Measurements from ENCODE around the gene OR2T1.
"Not testable (repeated sequence)": the region's sequence is repeated elsewhere in the genome, so short reads cannot be mapped to it uniquely, and the experiment has no call there.

OR2T1 gene

GRCh38 chr1:248402748-248403147 is at the start of gene OR2T1:
Gene OR2T1, plus strand, starts transcription at chr1:248403048. Its CDS starts 3,100 bp downstream, at chr1:248406148.
- no peak for DNase-seq

- DNase-seq, result no peak
Observed at GRCh38 chr1:248359415-248359814, 43.4 kb upstream of the OR2T1 start.

- DNase-seq, result no peak
Observed at GRCh38 chr1:248361121-248361715, 41.6 kb upstream of the OR2T1 start, which contains the start of gene OR2T4. Gene OR2T4, plus strand, starts transcription at chr1:248361665. Its CDS starts 0 bp downstream, at chr1:248361665.

- no peak for DNase-seq
Observed at GRCh38 chr1:248366609-248367008, 36.2 kb upstream of the OR2T1 start.

- no peak for DNase-seq
Observed at GRCh38 chr1:248372394-248372793, 30.5 kb upstream of the OR2T1 start.

GRCh38 chr1:248373761-248374160 is 29.1 kb upstream of the OR2T1 start:
- no peak for DNase-seq

- DNase-seq, result no peak
Observed at GRCh38 chr1:248375446-248375845, 27.4 kb upstream of the OR2T1 start, which contains the start of gene OR2T6. Gene OR2T6, plus strand, starts transcription at chr1:248375746. Its CDS starts 11,863 bp downstream, at chr1:248387609.

GRCh38 chr1:248376916-248377315 is 25.9 kb upstream of the OR2T1 start:
- DNase-seq, result no peak

- DNase-seq, result no peak
Observed at GRCh38 chr1:248380854-248381253, 22.0 kb upstream of the OR2T1 start.

GRCh38 chr1:248388426-248388825 is 14.4 kb upstream of the OR2T1 start:
- DNase-seq, result no peak

GRCh38 chr1:248393050-248393449 is 9.8 kb upstream of the OR2T1 start:
- no peak for DNase-seq

GRCh38 chr1:248404024-248404423 is 1.2 kb downstream of the OR2T1 start:
- DNase-seq, result no peak

GRCh38 chr1:248406721-248407692 is 4.2 kb downstream of the OR2T1 start:
- DNase-seq, result no peak

GRCh38 chr1:248416226-248416625 is 13.4 kb downstream of the OR2T1 start:
- no peak for DNase-seq

- DNase-seq, result no peak
Observed at GRCh38 chr1:248417854-248418253, 15.0 kb downstream of the OR2T1 start.

- no peak for DNase-seq
Observed at GRCh38 chr1:248421384-248421783, 18.5 kb downstream of the OR2T1 start.

- DNase-seq, result not testable (repeated sequence)
Observed at GRCh38 chr1:248427526-248428191, 24.8 kb downstream of the OR2T1 start.

GRCh38 chr1:248428192-248428533 is 25.3 kb downstream of the OR2T1 start:
- DNase-seq, result not testable (repeated sequence)

GRCh38 chr1:248431683-248432082 is 28.8 kb downstream of the OR2T1 start:
- not testable (repeated sequence) for DNase-seq

GRCh38 chr1:248432201-248432600 is 29.4 kb downstream of the OR2T1 start:
- not testable (repeated sequence) for DNase-seq

GRCh38 chr1:248433811-248434415 is 31.1 kb downstream of the OR2T1 start:
- DNase-seq, result not testable (repeated sequence)

GRCh38 chr1:248434913-248435312 is 32.1 kb downstream of the OR2T1 start:
- not testable (repeated sequence) for DNase-seq

- not testable (repeated sequence) for DNase-seq
Observed at GRCh38 chr1:248436303-248436702, 33.5 kb downstream of the OR2T1 start.

Measured in activated CD4-positive, alpha-beta T cell treated with anti-CD3 and anti-CD28 coated beads for 1 hour (primary cell).